NCI-H146 (cell line): Measurements from ENCODE around the gene PTPN4.
"Not testable (repeated sequence)": the region's sequence is repeated elsewhere in the genome, so short reads cannot be mapped to it uniquely, and the experiment has no call there.

Source experiments
- DNase-seq: peaks from one replicate; lab custom pipeline; 2025; lab: John Stamatoyannopoulos, UW

The PTPN4 gene

GRCh38 chr2:119764832-119765231 is 5.1 kb downstream of the PTPN4 start:
- DNase-seq: no peak

GRCh38 chr2:119765433-119766002 is 5.8 kb downstream of the PTPN4 start:
- no peak for DNase-seq

- DNase-seq: no peak
Measured at GRCh38 chr2:119766944-119767343, 7.2 kb downstream of the PTPN4 start.

GRCh38 chr2:119768742-119769141 is 9.0 kb downstream of the PTPN4 start:
- no peak for DNase-seq

DNA sequence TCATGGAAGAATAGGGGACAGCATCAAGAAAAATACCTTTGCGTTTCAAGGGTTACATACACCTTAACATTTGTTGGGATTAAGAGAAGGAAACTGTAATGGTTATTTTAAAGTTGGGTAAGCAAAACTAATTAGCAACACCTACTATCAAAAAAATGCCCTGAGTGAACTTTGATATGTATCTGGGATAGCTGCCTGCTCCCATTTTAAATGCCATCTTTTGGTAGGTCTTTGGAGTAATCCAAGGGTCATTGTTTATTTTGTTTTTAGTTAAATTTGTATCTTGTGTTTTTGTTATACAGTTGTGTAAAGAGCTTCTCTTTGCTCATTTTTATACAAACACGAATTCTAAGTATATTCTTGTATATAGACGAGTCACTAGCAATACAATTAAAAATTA is 9.9 kb downstream of the PTPN4 start:
- DNase-seq: no peak

- DNase-seq: no peak
Measured at GRCh38 chr2:119771331-119771730, 11.6 kb downstream of the PTPN4 start.

- no peak for DNase-seq
Measured at GRCh38 chr2:119772128-119772527, 12.4 kb downstream of the PTPN4 start.

DNA sequence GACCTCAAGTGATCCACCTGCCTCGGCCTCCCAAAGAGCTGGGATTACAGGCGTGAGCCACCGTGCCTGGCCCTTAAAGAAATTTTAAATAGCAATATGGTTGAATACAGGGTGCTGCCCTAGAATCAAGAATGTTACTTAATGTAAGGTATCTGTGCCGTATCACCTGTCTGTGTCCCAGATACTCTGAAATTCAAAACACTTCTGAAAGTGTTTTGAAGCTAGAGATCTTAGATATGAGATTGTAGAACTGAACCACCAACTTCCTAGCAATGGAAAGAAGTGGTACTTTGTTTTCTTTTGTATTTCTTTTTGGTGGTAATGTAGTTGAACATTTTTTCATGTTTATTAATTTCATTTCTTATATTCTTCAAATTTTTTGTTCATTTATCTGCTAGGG is 13.0 kb downstream of the PTPN4 start:
- no peak for DNase-seq

GRCh38 chr2:119774026-119774425 is 14.3 kb downstream of the PTPN4 start:
- no peak for DNase-seq

DNA sequence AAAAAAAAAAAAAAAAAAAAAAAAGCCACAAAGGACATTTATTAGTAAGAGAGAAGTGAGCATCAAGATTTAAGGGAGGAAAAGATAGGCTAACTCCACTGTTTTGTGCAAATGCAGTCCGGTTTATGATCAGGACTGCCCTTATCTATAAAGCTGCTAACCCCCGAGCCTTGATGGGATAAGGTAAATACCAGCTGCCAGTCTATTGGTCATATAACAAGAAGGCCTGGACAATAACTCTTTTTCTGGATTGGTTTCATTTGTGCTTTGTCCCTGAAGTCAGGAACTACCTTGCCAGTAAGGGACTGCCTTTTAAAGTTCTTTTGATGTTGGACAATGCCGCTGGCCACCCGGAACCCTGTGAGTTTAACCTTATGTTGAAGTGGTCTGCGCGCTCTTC is 15.4 kb downstream of the PTPN4 start:
- no peak for DNase-seq

- no peak for DNase-seq
Measured at GRCh38 chr2:119782308-119783027, 22.7 kb downstream of the PTPN4 start.

DNA sequence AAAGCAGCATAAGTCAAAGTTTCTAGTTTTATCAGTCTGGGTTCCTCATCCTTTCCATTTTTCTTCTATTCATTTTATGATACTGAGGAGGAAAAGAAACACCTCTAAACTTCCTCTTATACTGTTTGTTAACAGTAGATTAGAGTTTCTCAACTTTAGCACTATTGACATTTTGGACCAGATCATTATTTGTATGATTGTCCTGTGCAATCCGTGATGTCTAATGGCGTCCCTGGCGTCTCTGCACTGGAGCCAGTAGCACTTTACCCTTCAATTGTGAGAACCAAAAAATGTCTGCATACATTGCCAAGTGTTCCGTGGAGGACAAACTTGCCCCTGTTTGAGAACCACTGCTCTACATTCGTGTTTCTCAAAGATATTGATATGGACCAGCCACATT is 25.2 kb downstream of the PTPN4 start:
- DNase-seq: no peak

- no peak for DNase-seq
Measured at GRCh38 chr2:119786295-119786694, 26.6 kb downstream of the PTPN4 start.

DNA sequence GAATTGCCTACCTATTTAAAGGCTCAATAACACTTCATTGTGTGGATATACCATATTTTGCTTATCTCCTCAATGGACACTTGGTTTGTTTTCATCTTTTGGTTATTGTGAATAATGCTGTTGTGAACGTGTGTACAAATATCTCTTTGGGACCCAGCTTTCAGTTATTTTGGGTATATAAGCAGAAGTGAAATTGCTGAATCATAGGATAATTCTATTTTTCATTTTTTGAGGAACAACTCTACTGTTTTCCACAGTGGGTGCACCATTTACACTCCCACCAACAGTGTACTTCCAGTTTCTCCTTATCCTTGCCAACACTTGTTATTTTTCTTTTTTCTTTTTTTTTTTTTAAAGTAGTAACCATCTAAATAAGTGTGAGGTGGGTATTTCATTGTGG is 29.0 kb downstream of the PTPN4 start:
- DNase-seq: no peak

DNA sequence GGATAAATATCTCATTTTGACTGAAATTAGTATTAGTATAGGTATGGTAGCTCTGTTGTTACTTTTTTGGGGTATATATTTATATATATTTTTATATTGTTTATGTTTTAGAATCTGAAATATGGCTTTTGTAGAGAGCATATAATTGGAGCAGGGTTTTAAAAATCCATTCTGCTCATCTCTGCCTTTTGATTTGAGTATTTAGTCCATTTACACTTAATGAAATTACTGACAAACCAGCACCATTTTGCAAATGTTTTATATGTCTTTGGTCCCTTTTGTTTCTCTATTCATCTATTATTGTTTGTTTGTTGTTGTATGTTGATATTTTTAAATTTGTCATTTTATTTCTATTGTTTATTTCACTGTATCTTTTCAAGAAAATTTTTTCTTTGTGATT is 30.7 kb downstream of the PTPN4 start:
- DNase-seq: no peak

DNA sequence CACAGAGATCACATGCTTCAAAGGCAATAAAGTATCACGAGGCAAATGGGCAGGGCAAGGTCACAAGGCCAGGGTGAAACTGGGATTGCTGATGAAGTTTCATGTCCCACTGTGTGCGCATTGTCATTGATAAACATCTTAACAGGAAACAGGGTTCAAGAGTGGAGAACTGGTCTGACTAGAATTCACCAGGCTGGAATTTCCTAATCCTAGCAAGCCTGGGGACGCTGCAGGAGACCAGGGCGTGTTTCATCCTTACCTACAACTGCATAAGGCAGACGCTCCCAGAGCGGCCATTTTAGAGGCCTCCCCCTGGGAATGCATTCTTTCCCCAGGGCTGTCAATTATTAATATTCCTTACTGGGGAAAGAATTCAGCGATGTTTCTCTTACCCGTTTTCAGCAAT is 33.2 kb downstream of the PTPN4 start:
- DNase-seq: no peak

DNA sequence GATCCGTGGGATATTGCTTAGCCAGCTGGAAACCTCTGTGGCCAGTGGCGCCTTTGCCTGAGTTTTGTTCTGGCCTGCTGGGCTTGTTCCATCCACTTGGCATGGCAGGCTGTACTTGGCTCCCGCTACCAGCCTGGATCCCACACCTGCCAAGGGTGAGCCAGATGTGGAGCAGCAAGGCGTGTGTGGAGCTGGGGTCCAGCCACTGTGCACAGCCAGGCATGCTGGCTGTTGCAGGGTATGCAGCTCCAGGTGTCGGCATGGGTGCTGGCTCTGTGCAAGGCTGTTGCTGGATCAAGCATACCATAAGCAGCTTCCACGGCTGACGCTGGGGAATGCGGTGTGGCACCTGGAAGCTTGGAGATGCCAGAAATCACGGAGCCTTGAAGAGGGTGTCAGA is 34.5 kb downstream of the PTPN4 start:
- DNase-seq: no peak

DNA sequence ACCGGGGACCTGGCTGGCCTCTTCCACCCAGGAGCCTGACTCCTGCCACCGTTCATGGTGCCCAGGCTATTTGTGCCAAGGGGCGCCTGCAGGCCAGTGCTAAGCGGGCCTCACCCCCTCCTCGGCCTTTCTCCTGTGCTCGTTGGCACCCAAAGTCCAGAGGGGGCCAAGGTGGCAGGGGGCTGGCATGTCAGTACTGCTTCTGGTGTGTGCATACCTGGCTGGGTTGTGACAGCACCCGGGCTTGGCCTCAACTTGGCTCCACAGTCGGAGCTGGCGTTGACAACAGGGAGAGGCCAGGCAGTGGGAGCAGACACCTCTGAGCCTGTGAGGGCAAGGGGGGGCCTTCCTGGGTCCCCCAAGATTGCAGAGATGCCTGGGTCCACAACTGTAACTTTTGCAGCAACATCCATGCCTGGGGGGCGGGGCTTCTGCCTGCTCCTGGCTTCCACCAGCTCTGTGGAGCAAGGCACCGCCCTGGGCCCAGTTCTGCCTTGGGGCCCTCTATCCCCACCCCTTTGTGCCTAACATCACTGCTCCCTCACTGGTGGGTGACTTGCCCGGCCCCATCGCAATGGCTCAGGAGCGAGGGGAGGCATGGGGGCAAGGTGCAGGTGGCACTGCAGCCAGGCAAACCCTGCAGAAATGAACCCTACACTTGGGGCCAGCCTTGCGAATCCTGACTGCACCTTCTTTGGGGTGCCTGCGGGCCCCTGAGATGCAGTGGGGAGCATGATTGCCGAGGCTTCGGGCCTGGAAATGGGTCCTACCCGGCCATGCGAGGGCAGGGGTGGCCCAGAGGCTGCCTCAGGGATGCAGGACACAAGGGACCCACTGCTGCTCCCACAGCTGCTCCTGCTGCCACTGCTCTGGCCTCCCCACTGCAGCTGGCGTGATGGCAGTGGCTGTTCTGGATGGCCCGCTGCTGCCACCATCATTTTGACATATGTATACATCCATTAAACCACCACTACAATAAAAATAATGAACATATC is 35.9 kb downstream of the PTPN4 start:
- no peak for DNase-seq

GRCh38 chr2:119800376-119800902 is 40.7 kb downstream of the PTPN4 start:
- no peak for DNase-seq

DNA sequence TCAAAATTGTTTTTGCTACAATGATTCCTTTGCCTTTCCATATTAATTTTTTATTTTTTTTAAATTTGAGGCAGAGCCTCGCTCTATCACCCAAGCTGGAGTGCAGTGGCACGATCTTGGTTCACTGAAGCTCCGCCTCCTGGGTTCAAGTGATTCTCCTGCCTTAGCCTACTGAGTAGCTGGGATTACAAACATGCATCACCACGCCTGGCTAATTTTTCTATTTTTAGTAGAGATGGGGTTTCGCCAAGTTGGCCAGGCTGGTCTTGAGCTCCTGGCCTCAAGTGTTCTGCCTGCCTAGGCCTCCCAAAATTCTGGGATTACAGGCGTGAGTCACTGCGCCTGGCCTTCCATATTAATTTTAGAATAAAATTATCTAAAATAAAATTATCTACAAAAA is 41.3 kb downstream of the PTPN4 start:
- DNase-seq: no peak

DNA sequence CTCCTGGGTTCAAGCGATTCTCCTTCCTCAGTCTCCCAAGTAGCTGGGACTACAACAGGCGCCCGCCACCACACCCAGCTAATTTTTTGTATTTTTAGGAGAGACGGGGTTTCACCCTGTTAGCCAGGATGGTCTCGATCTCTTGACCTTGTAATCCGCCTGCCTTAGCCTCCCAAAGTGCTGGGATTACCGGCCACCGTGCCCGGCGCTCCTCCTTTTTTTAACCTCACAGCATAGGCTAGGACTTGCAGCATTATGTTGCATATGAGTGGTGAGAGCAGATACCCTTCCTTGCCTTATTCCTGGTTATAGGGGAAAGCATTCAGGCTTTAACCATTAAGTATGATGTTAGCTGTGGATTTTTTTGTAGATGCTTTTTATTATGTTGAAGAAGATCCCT is 42.3 kb downstream of the PTPN4 start:
- not testable (repeated sequence) for DNase-seq

DNA sequence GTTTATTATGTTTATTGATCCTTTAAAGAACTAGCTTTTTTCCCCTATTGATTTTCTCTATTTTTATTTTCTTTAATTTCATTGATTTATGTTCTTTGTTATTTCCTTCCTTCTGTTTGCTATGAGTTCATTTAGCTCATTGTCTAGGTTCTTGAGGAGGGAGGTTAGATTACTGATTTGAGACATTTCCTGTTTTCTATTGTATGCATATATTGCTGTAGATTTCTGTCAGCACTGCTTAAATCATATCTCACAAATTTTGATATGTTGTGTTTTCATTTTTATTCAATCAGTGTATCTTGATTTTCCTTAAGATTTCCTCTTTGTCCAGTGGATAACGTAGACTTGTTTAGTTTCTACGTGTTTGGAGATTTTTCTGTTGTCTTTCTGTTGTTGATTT is 43.4 kb downstream of the PTPN4 start:
- no peak for DNase-seq

DNA sequence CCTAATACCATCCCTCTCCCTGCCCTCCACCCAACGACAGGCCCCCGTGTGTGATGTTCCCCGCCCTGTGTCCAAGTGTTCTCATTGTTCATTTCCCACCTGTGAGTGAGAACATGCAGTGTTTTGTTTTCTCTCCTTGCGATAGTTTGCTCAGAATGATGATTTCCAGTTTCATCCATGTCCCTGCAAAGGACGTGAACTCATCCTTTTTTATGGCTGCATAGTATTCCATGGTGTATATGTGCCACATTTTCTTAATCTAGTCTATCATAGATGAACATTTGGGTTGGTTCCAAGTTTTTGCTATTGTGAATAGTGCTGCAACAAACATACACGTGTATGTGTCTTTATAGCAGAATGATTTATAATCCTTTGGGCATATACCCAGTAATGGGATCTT is 44.7 kb downstream of the PTPN4 start:
- DNase-seq: not testable (repeated sequence)
